Activated T-cell treated with anti-CD3 and anti-CD28 coated beads for 24 hours (primary cell): ENCODE results near the gene SLC25A42.
"Not testable (repeated sequence)": the region's sequence is repeated elsewhere in the genome, so short reads cannot be mapped to it uniquely, and the experiment has no call there.

Experiments
- DNase-seq: peaks from one replicate; pipeline ENCODE4 v3.0.0-alpha.2; 2020; ENCODE audit warnings: low read depth

SLC25A42 gene, protein sequence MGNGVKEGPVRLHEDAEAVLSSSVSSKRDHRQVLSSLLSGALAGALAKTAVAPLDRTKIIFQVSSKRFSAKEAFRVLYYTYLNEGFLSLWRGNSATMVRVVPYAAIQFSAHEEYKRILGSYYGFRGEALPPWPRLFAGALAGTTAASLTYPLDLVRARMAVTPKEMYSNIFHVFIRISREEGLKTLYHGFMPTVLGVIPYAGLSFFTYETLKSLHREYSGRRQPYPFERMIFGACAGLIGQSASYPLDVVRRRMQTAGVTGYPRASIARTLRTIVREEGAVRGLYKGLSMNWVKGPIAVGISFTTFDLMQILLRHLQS

DNA sequence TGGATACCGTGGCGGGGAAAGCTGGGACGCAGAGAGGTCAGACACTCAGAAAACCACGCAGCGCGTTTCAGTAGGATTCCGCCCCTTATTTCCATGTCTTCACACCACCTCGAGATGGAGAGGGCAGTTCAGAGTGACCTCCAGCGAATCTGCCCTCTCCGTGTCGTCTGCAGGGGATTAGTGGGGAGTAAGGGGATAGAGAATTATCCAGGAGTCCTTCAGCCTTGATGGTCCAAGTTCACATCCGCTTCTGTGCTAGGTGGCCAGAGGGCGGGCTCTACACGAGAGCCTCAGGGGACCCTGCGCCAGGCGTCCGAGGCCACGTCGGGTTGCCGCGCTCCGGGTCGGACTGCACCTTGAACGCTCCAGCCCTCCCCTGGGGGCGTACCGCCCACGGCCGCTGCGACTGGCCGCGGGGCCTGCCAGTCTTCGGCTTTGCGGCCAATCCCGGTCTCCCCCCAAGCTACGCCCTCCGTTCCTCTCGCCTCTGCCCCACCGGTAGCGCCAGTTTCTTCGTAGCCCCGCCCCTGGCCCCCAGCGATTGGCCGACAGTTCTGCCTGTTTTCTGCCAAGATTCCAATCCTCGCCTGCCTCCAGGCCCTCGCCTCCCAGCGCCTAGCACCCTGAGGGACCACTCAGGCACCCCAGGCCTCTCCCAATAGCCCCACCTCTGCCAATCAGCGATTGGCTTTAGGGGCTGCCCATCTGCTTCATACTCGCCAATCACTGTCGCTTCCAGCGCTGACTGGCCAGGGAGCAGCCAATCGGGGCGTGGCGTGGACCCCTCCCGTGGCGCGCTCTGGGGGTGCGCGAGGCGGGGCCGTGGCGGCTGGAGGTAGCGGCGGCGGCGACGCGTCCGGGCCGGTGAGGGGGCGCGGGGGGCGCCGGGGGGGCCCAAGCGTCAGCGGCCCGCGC, at the start of gene SLC25A42:
Gene SLC25A42 (plus strand): TSS at position 812 of the 915 bp plus-strand sequence. CDS start 32,131 bp downstream, outside the sequence.
- DNase-seq, result peak; percentile 99

DNA sequence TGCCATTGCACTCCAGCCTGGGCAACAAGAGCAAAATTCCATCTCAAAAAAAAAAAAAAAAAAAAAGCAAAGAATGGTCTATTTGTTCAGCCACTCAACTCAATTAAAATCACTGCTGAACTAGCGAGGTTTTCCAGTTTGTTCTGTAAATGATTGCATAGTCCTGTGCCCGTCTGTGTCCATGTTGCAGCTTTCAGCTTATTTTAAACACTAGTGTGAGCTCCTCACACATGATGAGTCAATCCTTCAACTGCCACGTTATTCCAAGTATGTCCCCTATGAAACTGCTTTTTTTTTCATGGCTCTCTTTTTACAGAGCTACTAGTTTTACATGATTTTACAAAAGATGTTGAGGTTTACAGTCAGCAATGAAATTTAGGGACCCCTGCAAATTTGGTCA, 42.7 kb upstream of the SLC25A42 start:
- DNase-seq, result no peak

DNA sequence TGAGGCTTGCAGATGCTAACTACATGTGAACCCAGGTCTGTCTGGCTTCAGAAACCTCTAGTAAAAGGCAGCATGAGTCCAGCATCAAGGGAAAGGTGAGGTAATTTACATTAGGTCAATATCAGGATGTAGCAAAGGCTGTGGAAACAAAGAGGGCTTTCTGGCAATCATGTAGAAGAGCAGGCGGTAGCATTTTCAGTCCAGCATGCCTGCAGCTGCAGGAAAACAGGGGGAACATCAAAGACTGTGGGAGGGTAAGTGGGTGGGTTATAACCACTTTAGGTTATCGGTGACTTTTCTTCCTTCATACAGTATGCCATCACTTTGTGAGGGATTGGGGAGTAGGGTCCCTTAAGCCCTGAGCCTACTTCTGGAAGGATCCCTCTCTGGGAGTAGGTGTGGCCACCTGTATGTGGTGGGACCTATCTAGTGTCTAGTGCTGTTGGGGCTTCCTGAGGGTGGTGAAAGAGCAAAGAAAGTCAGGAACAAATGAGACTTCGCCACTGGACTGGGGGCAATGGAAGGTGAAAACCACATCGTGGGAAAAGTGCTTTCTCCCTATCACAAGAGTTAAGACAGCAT, 41.3 kb upstream of the SLC25A42 start:
- no peak for DNase-seq

DNA sequence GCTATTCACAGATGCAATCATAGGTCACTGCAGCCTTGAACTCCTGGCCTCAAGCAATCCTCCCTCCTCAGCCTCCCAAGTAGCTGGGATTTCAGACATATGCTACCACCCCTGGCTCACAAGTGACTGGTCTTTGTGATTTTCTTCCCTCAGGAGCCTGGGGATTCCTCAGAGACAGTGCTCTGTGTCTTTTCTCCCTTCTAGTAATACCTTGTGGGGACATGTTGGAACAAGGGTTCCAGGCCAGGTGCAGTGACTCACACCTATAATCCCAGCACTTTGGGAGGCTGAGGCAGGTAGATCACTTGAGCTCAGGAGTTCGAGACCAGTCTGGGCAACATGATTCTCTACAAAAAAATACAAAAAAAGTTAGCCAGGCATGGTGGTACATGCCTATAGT, 40.4 kb upstream of the SLC25A42 start:
- not testable (repeated sequence) for DNase-seq

DNA sequence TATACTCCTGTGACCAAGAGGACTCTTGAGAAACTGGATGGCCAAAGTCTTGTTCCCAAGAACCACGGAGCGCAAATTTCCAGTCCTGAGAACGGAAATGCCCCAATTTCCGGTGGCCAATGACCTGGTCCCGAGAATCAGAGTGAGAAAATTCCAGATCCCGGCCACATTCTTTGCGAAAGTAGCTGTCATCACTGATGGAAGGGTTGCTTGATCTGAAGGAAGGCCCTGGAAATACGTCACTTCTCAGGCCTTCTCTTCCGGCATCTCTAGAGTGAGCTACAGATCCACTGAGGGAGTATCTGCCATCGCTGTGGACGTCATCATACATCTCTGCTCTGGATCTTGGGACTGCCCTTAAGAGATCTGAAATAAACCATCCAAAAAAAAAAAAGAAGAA, 37.9 kb upstream of the SLC25A42 start:
- DNase-seq, result no peak

DNA sequence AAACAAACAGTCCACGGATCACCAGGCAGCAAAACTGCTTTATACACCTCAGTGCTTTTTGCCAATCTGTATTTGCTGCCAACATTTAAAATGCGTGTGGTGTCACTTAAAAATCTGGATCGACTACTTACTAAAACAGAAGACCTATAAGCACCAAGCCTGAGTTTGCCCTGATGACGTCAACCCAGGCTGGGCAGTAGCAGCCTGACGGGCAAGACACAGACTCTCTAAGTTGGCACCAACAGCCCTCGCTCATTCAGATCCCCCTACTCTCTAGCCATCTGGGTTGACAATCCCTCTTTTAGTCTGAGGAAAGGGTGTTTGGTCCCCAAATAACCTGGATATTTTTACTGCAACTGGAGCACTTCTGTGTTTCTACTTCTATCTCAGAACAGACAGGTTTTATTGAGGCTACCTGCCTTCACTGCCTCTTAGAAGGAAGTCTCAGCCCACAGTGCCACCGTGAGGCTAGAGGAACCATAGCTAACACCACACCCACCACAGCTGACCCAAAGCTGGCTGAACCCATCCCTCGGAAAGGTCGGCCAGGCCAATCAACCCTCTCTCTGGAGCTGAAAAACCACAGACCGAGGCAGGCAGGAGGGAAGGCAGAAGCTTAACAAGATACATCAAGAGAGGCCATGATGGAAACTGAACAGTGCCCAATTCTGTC, 37.4 kb upstream of the SLC25A42 start:
- DNase-seq, result no peak

DNA sequence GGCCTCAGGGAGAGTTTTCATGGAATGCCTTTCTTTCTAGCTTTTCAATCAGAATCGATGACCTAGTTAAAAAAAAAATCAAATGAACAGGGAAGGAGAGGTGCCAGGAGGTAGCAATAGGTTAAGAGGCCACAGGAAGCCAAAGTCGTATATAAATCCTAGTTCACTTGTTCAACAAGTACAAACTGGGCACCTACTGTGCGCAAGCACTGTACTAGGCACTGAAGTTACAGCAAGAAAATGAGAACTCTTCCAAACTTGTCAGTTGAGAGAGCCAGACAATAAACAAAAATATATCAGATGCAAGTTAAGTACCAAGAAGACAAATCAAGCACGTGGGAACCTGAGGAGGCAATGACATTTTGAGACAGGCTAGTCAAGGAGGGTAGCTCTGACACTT, 36.6 kb upstream of the SLC25A42 start:
- no peak for DNase-seq

DNA sequence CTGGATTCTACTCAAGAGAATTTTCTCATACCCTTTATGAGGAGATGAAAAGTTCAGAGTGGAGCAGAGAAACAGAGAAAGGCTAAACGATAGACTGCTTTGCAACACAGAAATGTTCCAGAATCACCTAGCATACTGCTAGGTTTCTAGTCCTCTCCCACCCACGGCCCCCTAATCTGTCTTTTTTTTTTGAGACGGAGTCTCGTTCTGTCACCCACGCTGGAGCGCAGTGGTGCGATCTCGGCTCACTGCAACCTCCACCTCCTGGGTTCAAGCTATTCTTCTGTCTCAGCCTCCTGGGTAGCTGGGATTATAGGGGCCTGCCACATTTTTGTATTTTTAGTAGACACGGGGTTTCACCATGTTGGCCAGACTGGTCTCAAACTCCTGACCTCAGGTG, 35.3 kb upstream of the SLC25A42 start:
- DNase-seq, result no peak

DNA sequence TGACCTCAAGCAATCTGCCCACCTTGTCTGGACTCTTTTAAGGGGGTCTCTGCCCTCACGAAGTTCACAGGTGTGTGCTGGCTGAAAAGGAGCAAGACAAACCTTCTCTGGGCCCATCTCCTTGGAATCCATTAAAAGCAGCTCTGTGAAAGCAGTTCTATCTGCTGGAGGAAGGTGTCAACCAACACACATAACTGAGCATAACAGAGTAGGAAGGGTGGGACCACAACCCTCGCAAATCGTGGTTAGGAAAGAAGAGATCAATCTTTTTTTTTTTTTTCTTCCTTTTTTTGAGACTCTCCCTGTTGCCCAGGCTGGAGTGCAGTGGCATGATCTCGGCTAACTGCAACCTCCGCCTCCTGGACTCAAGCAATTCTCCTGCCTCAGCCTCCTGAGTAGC, 31.9 kb upstream of the SLC25A42 start:
- no peak for DNase-seq

DNA sequence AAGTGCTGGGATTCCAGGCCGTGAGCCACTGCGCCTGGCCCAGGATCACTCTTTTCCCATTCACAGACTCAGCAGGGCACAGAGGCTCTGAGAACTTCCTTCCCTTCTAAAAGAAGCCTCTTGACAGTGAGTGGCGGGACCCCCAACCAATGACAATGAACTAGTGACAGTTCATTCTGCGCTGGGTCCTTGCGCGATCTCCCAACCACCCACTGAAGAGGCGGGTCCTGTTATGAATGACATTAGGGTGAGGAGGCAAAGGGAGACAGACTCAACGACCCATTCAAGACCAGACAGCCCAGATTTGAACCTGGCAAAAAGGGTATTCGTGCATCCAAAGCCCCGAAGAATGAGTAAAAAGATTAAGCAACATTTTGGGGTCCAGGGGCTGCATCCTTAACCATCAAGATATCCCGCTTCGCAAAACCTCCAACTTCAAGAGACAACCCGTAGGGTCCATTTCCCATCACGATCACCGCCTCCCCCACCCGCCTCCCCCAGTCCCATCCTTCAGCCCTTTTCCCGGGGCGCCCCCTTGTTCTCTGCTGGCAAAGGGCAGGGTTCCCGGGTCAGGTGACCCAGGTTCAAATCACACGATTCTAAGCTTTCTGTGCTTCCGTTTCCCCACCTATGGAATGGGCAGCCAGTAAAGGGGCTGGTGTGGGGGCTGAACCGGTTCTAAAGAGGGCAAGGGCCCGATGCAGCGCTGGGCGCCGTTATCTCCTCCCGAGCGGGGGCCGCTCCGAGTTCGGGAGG, 31.2 kb upstream of the SLC25A42 start:
- peak; percentile 79 for DNase-seq

DNA sequence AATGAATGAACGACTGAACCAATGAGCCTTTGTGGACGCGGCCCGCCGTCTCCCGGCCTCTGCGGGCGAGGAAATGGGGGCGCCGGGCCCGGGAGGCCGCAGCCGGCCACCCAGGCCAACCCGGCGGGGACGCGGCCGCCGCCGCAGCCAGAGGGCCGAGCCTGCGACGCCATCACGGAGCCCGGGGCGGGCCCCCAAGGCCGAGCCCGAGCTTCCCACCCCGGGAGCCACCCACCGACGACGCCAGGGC, 30.7 kb upstream of the SLC25A42 start:
- no peak for DNase-seq

DNA sequence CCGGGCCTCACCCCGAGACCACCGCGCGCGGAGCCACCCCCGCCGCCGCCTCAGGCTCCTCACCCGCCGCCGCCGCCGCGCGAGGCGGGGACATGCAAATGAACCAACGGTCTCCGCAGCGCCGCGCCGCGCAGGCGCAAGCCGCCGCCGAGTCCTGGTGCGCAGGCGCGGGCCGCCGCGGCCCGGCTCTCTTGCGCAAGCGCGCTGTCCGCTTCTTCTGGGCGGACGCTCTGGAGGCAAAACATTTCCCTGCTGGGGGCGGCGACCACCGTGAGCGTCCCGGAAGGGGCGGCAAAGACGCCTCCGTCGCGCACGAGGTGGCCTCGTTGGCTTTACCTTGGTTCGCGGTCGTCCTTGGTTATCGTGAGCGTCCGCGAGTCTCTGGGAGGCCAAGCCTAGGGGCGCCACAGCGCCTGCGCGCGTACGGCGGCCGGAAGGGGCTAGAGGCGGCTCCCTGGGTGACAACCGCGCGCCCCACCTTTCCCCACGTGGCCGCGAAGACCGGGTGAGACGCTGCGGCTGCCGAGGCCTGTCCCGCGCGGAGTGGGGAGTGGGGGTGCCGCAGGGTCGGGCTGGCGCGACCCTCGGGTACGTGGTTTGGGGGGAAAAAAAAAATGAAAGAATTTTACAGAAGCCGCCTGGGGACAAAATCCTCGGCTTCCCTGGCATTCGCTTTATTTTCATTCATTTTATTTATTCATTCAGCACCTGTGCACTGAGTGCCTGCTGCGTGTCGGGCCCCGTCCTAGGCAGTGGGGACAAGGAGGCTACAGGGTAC, 30.2 kb upstream of the SLC25A42 start, which contains the start of the genes ARMC6 and SUGP2:
Gene ARMC6 (plus strand): TSS at position 178 of the 778 bp plus-strand sequence. CDS start 607 bp downstream, outside the sequence.
Gene SUGP2 (minus strand): TSS at position 92 of the 778 bp plus-strand sequence. CDS start 2,446 bp downstream, outside the sequence.
- DNase-seq, result peak; percentile 87

DNA sequence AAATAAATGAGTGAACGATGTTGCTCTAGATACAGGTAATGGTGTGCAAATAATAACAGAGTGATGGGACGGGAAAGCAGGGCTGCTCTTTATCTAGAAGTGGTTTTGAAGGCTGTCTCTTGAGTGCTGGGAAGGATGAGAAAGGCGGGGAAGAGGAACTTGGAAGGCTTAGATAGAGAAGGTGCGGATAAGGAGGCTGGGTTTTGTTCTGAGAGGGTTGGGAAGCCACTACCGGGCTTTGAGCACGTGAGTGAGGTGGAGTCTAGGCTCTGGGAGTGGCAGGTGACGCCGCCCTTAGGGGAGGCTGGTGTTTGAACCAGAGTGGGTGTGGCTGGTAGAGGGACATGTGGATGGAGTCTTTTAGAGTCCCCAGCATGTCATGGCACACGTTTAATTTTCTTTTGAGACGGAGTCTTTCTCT, 29.6 kb upstream of the SLC25A42 start:
- DNase-seq, result peak; percentile 75

DNA sequence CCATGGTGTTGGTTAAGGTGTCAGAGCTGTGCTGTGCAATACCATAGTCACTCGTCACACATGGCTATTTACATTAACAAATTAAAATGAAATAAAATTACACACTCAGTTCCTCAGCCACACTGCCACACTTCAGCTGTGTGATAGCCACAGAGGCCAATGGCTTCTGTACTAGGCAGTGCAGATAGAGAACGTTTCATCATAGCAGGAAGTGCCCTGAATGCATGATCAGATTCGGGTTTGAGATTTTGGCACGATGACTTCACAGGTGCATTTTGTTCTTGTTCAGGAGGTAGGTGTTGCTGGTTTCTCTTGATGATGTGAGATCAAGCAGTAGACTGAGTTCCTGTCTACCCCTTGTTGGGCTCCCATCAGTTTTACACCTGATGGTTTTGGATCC, 23.9 kb upstream of the SLC25A42 start:
- DNase-seq, result peak; percentile 8

DNA sequence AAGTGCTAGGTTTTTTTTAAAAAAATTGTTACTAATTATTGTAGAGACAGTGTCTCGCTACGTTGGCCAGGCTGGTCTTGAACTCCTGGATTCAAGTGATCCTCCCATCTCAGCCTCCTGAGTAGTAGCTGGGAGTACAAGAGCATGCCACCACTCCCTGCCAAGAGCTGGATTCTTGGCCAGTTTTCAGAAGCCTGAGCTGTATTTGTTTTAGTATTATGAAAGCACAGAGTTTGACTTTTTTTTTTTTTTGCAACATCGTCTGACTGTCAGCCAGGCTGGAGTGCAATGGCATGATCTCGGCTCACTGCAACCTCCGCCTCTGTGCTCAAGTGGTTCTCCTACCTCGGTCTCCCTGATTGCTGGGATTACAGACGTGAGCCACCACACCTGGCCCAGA, 23.4 kb upstream of the SLC25A42 start:
- DNase-seq, result no peak

DNA sequence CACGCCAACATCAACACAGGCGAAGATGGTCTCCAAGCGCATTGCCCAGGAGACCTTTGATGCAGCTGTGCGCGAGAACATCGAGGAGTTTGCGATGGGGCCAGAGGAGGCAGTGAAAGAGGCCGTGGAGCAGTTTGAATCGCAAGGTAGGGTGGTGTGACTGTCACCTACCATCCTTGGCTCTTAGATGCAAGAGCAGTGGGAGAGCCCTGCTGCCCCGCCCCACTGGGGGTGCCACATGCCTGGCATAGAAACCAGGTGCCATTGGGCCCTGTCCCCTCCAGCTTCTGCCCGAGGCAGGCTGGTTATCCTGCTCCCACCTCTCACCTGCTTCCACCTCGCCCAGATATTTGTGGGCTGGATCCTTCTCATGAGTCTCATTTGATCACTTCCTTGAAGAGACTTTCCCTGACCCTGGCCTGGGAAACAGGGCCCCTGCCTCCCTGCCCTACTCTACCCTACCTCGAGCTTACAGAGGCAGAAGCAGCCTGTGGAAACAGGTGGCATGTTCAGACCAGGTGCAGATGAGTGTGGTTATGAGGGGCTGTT, 21.0 kb upstream of the SLC25A42 start:
- no peak for DNase-seq

DNA sequence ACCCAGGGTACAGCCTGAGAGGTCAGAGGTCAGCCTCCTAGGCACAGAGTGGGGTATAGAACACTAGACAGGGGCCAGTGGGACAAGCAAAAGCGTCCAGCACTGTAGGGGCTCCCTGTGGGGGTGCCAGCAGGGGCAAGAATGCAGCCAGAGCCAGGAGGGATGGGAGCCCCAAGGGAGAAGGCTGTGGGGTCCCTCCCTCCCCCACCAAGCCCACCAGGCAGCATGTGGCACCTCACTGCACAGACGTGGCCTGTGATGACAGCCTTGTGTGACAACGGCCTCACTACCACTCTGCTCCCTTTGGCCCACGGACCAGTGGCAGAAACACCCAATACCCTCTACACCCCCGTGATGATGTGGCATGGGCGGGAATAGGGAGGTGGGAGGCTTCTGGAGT, 20.3 kb upstream of the SLC25A42 start:
- no peak for DNase-seq

DNA sequence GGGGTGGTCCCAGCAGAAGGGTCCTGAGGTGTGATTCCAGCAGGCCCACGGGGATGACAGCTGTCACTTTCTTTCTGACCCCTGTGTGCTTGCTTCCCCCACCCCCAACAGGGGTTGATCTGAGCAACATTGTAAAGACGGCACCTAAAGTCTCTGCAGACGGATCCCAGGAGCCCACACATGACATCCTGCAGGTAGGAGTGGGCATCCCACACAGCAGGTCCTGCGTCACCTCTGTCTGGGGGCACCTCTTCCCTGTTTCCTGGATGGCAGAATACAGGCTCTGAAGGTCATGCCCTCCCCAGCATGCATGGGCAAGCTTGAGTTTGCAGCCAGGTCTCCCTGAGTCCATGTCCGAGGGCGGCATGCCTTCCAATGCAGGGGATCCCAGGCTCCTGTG, 19.9 kb upstream of the SLC25A42 start:
- DNase-seq, result no peak

DNA sequence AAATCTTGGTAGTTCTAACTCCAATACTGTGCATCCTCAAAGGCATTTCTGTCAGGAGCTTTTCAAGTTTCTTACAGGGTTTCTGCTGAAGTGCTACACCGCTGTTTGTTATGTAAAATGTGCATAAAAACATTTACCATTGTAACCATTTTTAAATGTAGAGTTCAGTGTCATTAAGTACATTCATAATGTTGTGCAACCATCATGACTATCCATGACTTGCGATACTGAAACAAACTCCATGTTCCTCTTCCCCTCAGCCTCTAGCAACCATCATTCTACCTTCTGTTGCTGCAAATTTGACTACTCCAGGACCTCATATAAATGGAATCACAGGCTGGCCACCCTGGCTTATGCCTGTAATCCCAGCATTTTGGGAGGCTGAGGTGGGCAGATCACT, 14.4 kb upstream of the SLC25A42 start:
- DNase-seq, result no peak

DNA sequence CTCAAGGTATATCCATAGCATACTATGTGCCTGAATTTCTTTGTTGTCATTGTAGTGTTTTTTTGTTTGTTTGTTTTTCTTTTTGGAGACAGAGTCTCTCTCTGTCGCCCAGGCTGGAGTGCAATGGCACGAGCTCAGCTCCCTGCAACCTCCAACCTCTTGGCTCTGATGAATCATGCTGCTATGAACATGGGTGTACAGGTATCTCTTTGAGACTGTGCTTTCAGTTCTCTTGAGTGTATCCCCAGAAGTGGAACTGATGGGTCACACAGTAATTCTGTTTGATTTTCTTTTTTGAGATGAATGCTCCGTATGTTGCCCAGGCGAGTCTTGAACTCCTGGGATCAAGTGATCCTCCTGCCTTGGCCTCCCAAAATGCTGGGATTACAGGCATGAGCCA, 13.7 kb upstream of the SLC25A42 start:
- DNase-seq, result no peak
